ENCODE measurements around the gene TNRC6A. TPM values are rescaled to one million over a fixed set of nuclear protein-coding genes. Genes with fewer than 3 reads are reported as not detected.
A peak's percentile ranks its signal among the peaks of the same experiment; 100 is the strongest.

The TNRC6A gene
- total and polyA plus RNA-seq, 2 of the 13 experiments (the other 11 are each of a cell fraction or from before 2014, with no cell fraction given) = 30.9 to 43.6 TPM

GRCh38 chr16:24737391-24737871 lies 8.0 kb downstream of the TNRC6A start (continued):
- TF ChIP-seq HES4 (CRISPR knock-in tag; IDR thresholded peaks at IDR 0.05; ENCODE audit: borderline replicate concordance) (no peak), RARA (CRISPR knock-in tag; IDR thresholded peaks at IDR 0.05) (peak; percentile 26; the same call in 1 of the 2 replicates), GATAD2A (CRISPR knock-in tag; IDR thresholded peaks at IDR 0.05) (peak; percentile 77), ZBTB40 (IDR thresholded peaks at IDR 0.05) (no peak), ZBTB40 (CRISPR knock-in tag; IDR thresholded peaks at IDR 0.05) (no peak), KDM6A (CRISPR knock-in tag; IDR thresholded peaks at IDR 0.05; ENCODE audit: low read depth) (0 out of 2 replicates have a peak, but pooled peaks have one; percentile 16), ZNF441 (CRISPR knock-in tag; IDR thresholded peaks at IDR 0.05; ENCODE audit: borderline replicate concordance) (no peak), CREB1 (IDR thresholded peaks at IDR 0.05) (peak; percentile 48; the same call in 1 of the 2 replicates), CREB1 (CRISPR knock-in tag; IDR thresholded peaks at IDR 0.05) (peak; percentile 65), ZSCAN22 (CRISPR knock-in tag; IDR thresholded peaks at IDR 0.05) (no peak), ARID2 (CRISPR knock-in tag; IDR thresholded peaks at IDR 0.05; ENCODE audit: borderline replicate concordance) (no peak), SATB2 (CRISPR knock-in tag; IDR thresholded peaks at IDR 0.05) (peak; percentile 47), MAF1 (CRISPR knock-in tag; IDR thresholded peaks at IDR 0.05; ENCODE audit: borderline replicate concordance) (no peak), ZFY (CRISPR knock-in tag; IDR thresholded peaks at IDR 0.05) (no peak), THAP11 (CRISPR knock-in tag; IDR thresholded peaks at IDR 0.05) (0 out of 2 replicates have a peak, but pooled peaks have one; percentile 11), TCF7 (IDR thresholded peaks at IDR 0.05; ENCODE audit: low read depth) (peak; percentile 44; the same call in 1 of the 2 replicates), ZBTB39 (CRISPR knock-in tag; IDR thresholded peaks at IDR 0.05) (no peak), ZNF230 (CRISPR knock-in tag; IDR thresholded peaks at IDR 0.05) (no peak), MIXL1 (CRISPR knock-in tag; IDR thresholded peaks at IDR 0.05) (peak; percentile 91), BCL6 (CRISPR knock-in tag; IDR thresholded peaks at IDR 0.05) (peak; percentile 29; the same call in 1 of the 2 replicates)
